SK-N-SH (cell line): ENCODE measurements around the gene COL5A1. TPM values are rescaled to one million over a fixed set of nuclear protein-coding genes. Genes with fewer than 3 reads are reported as not detected.

Experiments used
- CTCF ChIA-PET: fragments of 300-600, 350-600 bp; formaldehyde crosslinking; extraction: SDS; loops from one replicate; lab custom pipeline; 2021; lab: Yijun Ruan, JAX
- POLR2A ChIA-PET: fragments of 350-600 bp; sonication (Branson Sonifier 250); formaldehyde crosslinking; extraction: SDS; loops from one replicate; lab custom pipeline; 2020; ENCODE audit warnings: antibody characterized with exemption, inconsistent platforms; lab: Yijun Ruan, JAX
- DNase-seq: peaks from one replicate; pipeline ENCODE4 v3.0.0; 2012
- H2AFZ ChIP-seq: fragments of 200-600 bp; sonication (generic); 2 replicates; pipeline ENCODE4 v1.8.1; 2016; ENCODE audit warnings: antibody characterized with exemption, mild to moderate bottlenecking, low read depth
- H3F3A ChIP-seq: fragments of 200-600 bp; sonication (generic); replicated peaks from 2 replicates; pipeline ENCODE3; 2016; ENCODE audit warnings: antibody characterized with exemption, mild to moderate bottlenecking; ENCODE audit not compliant: insufficient read depth
- H3K27ac ChIP-seq, 2 experiments: fragments of 200-500 bp in 1 of 2; fragments of 200-600 bp in 1 of 2; sonication (Bioruptor generic) in 1 of 2; sonication (generic), shearing (Covaris generic) in 1 of 2; 2 replicates each; pipeline versions ENCODE4 v1.5.1 to v1.6.1; 2014 to 2016; ENCODE audit warnings: low read depth in 2 of 2, inconsistent platforms in 1 of 2, low read length in 1 of 2, mild to moderate bottlenecking in 1 of 2, mixed read lengths in 1 of 2
- H3K27me3 ChIP-seq: fragments of 200-600 bp; sonication (generic), shearing (Covaris generic); 2 replicates; pipeline ENCODE4 v1.6.1; 2016; ENCODE audit warnings: mixed run types; ENCODE audit not compliant: insufficient read depth
- H3K36me3 ChIP-seq, 2 experiments: fragments of 200-500 bp in 1 of 2; fragments of 200-600 bp in 1 of 2; sonication (Bioruptor generic) in 1 of 2; sonication (generic) in 1 of 2; replicated peaks in 1 of 2; 2 replicates each; pipeline versions ENCODE3 to v1.5.1; 2014 to 2016; ENCODE audit warnings: low read length in 1 of 2, mild to moderate bottlenecking in 1 of 2; ENCODE audit not compliant: insufficient read depth in 2 of 2, control insufficient read depth in 1 of 2
- H3K4me1 ChIP-seq, 2 experiments: fragments of 200-500 bp in 1 of 2; fragments of 200-600 bp in 1 of 2; sonication (Bioruptor generic) in 1 of 2; sonication (generic), shearing (Covaris generic) in 1 of 2; 2 replicates each; pipeline versions ENCODE4 v1.5.1 to v1.6.1; 2014 to 2016; ENCODE audit warnings: low read depth in 1 of 2, low read length in 1 of 2, mixed run types in 1 of 2; ENCODE audit not compliant: insufficient read depth in 2 of 2, control insufficient read depth in 1 of 2
- H3K4me2 ChIP-seq: fragments of 200-600 bp; sonication (generic), shearing (Covaris generic); 2 replicates; pipeline ENCODE4 v1.6.1; 2017; ENCODE audit warnings: mixed run types
- H3K4me3 ChIP-seq, 2 experiments: fragments of 200-500 bp in 1 of 2; fragments of 200-600 bp in 1 of 2; sonication (Bioruptor generic) in 1 of 2; sonication (generic), shearing (Covaris generic) in 1 of 2; 2 replicates each; pipeline versions ENCODE4 v1.5.1 to v1.8.1; 2014 to 2016; ENCODE audit warnings: low read depth in 2 of 2, inconsistent platforms in 1 of 2, low read length in 1 of 2, mild to moderate bottlenecking in 1 of 2, mixed read lengths in 1 of 2, moderate library complexity in 1 of 2
- H3K79me2 ChIP-seq: fragments of 200-600 bp; sonication (generic); 2 replicates; pipeline ENCODE4 v1.8.1; 2017; ENCODE audit warnings: mild to moderate bottlenecking; ENCODE audit not compliant: insufficient read depth
- H3K9ac ChIP-seq: fragments of 200-600 bp; sonication (generic); 2 replicates; pipeline ENCODE4 v1.6.1; 2017; ENCODE audit warnings: mixed run types
- H3K9me2 ChIP-seq: fragments of 200-600 bp; sonication (generic); 2 replicates; pipeline ENCODE4 v1.6.1; 2017; ENCODE audit warnings: mixed run types
- H3K9me3 ChIP-seq: fragments of 200-600 bp; sonication (generic); 2 replicates; pipeline ENCODE4 v1.6.1; 2017; ENCODE audit warnings: mixed run types, mild to moderate bottlenecking, moderate library complexity
- H4K20me1 ChIP-seq: fragments of 200-600 bp; sonication (generic); 2 replicates; pipeline ENCODE4 v1.6.1; 2017; ENCODE audit warnings: mild to moderate bottlenecking, mixed run types; ENCODE audit not compliant: insufficient read depth
- FOSL2 ChIP-seq: IDR thresholded peaks from 2 replicates; pipeline ENCODE4 v1.4.0; 2012; ENCODE audit warnings: low read depth, mild to moderate bottlenecking, moderate library complexity, borderline replicate concordance
- GABPA ChIP-seq: IDR thresholded peaks from 2 replicates; pipeline ENCODE4 v1.4.0; 2012; ENCODE audit warnings: low read depth, mild to moderate bottlenecking
- JUND ChIP-seq: IDR thresholded peaks from 2 replicates; pipeline ENCODE4 v1.4.0; 2012
- MEF2A ChIP-seq: IDR thresholded peaks from 2 replicates; pipeline ENCODE4 v1.4.0; 2012; ENCODE audit warnings: low read depth, borderline replicate concordance
- PBX3 ChIP-seq: IDR thresholded peaks from 2 replicates; pipeline ENCODE4; 2012
- RAD21 ChIP-seq: IDR thresholded peaks from 2 replicates; pipeline ENCODE4 v1.6.1; 2012; ENCODE audit warnings: mild to moderate bottlenecking, low read length
- RFX5 ChIP-seq: IDR thresholded peaks from 2 replicates; pipeline ENCODE4 v1.6.1; 2012; ENCODE audit warnings: mild to moderate bottlenecking, improper control_type of control experiment, low read length
- SIN3A ChIP-seq: IDR thresholded peaks from 2 replicates; pipeline ENCODE4 v1.6.1; 2012; ENCODE audit warnings: low read depth, mild to moderate bottlenecking, low read length, moderate library complexity, borderline replicate concordance
- SMC3 ChIP-seq: IDR thresholded peaks from 2 replicates; pipeline ENCODE4 v1.6.1; 2012; ENCODE audit warnings: low read depth, low read length, improper control_type of control experiment
- YY1 ChIP-seq: IDR thresholded peaks from 2 replicates; pipeline ENCODE4 v1.4.0; 2012; ENCODE audit warnings: low read depth, mild to moderate bottlenecking
- WGBS: methylation state at CpG from one replicate; pipeline ENCODE4 v1.1.6; 2017; ENCODE audit warnings: low lambda C conversion rate; 5-methylcytosine and 5-hydroxymethylcytosine counted together
- polyA plus RNA-seq, 3 experiments: library from polyadenylated mRNA; depleted of rRNA; stranded (reverse); fragments of >200 nt; gene quantifications; 2 replicates each; pipeline ENCODE4 v1.2.3, GENCODE V29; 2012
- TF ChIP-seq, protein P1 (sequence below): IDR thresholded peaks from 2 replicates; pipeline ENCODE4 v1.6.1; 2012; ENCODE audit warnings: mild to moderate bottlenecking, low read depth, low read length, moderate library complexity
- TF ChIP-seq, protein P2 (sequence below): IDR thresholded peaks from 2 replicates; pipeline ENCODE4 v1.4.0; 2012; ENCODE audit warnings: low read depth, borderline replicate concordance
- TF ChIP-seq, protein P3 (sequence below): fragments of 150-350 bp; IDR thresholded peaks from 2 replicates; pipeline ENCODE4 v1.6.1; 2016; ENCODE audit warnings: mild to moderate bottlenecking, low read depth, low read length
- TF ChIP-seq, protein P4 (sequence below): fragments of 150-350 bp; IDR thresholded peaks from 2 replicates; pipeline ENCODE4 v1.6.1; 2017; ENCODE audit warnings: antibody characterized with exemption, low read length, low read depth, borderline replicate concordance

The COL5A1 gene
- polyA plus RNA-seq, 1 of the 3 experiments (the other 2 are of a cell fraction), result 73.8 TPM

DNA sequence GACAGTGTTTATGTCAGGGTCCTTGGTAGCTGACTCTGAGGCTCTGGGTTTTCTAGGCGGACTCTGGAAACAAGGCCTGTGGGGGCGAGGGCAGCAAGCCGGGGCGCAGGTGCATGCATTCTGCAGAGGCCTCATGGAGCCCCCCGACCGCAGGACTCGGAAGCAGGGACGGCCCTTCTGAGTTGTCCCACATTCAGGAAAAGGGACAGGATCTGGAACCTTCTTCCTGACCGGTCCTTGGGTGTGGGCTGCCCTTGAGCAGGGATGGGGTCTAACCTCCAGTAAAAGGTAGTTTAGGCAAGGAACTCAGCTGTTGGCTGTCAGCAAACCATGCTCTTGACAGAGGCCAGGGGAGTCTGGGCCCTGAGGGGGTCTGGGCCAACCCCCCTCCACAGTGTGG, 7.4 kb upstream of the COL5A1 start (continued):
- TF ChIP-seq, protein P1, sequence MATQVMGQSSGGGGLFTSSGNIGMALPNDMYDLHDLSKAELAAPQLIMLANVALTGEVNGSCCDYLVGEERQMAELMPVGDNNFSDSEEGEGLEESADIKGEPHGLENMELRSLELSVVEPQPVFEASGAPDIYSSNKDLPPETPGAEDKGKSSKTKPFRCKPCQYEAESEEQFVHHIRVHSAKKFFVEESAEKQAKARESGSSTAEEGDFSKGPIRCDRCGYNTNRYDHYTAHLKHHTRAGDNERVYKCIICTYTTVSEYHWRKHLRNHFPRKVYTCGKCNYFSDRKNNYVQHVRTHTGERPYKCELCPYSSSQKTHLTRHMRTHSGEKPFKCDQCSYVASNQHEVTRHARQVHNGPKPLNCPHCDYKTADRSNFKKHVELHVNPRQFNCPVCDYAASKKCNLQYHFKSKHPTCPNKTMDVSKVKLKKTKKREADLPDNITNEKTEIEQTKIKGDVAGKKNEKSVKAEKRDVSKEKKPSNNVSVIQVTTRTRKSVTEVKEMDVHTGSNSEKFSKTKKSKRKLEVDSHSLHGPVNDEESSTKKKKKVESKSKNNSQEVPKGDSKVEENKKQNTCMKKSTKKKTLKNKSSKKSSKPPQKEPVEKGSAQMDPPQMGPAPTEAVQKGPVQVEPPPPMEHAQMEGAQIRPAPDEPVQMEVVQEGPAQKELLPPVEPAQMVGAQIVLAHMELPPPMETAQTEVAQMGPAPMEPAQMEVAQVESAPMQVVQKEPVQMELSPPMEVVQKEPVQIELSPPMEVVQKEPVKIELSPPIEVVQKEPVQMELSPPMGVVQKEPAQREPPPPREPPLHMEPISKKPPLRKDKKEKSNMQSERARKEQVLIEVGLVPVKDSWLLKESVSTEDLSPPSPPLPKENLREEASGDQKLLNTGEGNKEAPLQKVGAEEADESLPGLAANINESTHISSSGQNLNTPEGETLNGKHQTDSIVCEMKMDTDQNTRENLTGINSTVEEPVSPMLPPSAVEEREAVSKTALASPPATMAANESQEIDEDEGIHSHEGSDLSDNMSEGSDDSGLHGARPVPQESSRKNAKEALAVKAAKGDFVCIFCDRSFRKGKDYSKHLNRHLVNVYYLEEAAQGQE, result no peak
- TF ChIP-seq SMC3 (no peak), GABPA (no peak), RFX5 (no peak)

DNA sequence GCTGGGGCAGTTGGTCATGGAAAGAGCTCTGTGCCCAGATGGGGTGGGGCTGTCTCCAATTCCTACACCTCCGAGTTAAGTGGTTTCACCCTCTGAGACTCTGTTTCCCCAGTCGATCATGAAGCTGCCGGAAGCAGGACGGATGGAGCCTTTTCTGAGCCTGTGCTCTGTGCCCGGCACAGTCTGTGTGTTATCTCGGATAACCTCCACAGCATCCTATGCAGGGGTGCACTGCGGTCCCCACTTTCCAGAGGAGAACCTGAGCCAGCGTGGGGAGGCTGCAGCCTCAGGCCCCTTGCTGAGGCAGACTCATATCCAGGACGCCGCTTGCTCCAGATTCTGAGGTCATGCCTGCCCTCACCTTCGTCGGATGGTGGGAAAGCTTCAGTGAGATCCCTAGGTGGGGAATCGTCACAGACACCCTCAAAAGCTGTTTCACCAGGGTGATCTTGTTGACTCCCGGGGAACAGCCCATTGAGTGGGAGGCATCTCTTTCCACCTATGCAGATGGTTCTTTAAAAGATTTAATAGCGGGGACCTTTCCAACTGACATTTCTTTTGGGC, 6.9 kb upstream of the COL5A1 start:
- Histone ChIP-seq H3K36me3 (no peaks in the 10 kb centered on the region), H3K4me3 (no peak overlapping the region), H3K79me2 (no peaks in the 10 kb centered on the region), H3K27me3 (no peaks in the 10 kb centered on the region), H3K9me2 (no peaks in the 10 kb centered on the region), H3K9me3 (no peaks in the 10 kb centered on the region), H3F3A (no peaks in the 10 kb centered on the region), H3K9ac (no peak overlapping the region), H3K27ac (no peak overlapping the region), H3K4me2 (no peak overlapping the region), H2AFZ (no peak overlapping the region), H4K20me1 (no peaks in the 10 kb centered on the region)
- ChIA-PET POLR2A (no interaction called here), CTCF (interaction anchor here (0.6 to 1.5 kb wide), 2 partner anchors 21 to 26 kb away, joined by 3 to 4 read pairs; no protein-coding TSS in a partner anchor)
- 88% methylated on average over 10 of the region's 15 CpGs for WGBS
- TF ChIP-seq, protein P2, sequence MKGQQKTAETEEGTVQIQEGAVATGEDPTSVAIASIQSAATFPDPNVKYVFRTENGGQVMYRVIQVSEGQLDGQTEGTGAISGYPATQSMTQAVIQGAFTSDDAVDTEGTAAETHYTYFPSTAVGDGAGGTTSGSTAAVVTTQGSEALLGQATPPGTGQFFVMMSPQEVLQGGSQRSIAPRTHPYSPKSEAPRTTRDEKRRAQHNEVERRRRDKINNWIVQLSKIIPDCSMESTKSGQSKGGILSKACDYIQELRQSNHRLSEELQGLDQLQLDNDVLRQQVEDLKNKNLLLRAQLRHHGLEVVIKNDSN, result no peak
- no peak for TF ChIP-seq YY1
- TF ChIP-seq, all 33 proteins: peak for 0
- no peak for DNase-seq
- no peaks in the 10 kb centered on the region; a peak in 1 of 4 replicates for H3K4me1 ChIP-seq

DNA sequence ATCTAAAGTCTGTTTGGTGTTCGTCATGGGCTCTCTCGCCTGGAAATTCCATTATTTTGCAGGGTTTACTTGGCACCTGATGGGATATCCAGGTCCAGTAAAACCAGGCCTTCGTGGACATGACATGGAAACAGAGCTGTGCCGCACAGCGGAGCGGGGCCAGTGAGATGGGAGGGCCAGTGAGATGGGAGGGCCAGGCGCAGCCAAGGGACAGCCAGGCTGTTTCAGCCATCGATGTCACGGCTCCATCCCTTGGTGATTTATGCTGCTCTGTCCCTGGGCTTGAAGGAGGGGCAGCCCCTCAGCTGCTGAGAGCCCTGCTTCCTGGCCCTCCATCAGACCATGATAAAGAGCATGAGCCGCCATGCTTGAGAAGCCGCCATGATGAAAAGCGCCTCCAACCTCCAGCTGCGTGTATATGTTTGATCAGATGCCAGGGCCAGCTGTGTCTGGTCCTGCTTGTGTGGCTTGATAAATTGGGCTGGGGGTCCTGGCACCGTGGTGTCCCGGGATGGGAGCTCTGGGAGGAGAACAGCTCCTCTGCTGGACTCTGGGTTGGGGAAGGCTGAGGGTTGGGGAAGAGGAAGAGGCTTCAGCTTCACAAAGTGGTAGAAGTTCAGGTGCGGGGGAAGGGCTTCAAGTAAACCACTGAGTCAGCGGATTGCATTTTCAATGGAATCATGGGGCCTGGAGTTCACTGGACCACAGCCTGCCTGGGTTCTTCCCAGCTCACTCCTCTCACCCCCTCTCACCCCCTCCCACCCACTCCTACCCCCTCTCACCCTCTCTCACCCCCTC, 6.1 kb upstream of the COL5A1 start:
- Histone ChIP-seq H3F3A (no peaks in the 10 kb centered on the region), H3K36me3 (no peaks in the 10 kb centered on the region), H3K9ac (no peak overlapping the region), H2AFZ (no peak overlapping the region), H3K79me2 (no peaks in the 10 kb centered on the region), H3K4me1 (no peaks in the 10 kb centered on the region; a peak in 1 of 4 replicates), H3K9me2 (no peaks in the 10 kb centered on the region), H3K9me3 (no peaks in the 10 kb centered on the region), H3K4me2 (no peak overlapping the region), H3K4me3 (no peak overlapping the region), H3K27me3 (no peaks in the 10 kb centered on the region), H4K20me1 (no peaks in the 10 kb centered on the region), H3K27ac (no peak overlapping the region)
- POLR2A ChIA-PET, result no interaction called here
- CTCF ChIA-PET, result interaction anchor here (1.5 kb wide), 1 partner anchor 25 kb away, joined by 4 read pairs; no protein-coding TSS in a partner anchor
- no peak for DNase-seq
- WGBS, result 95% methylated on average over 13 of the region's 17 CpGs
- TF ChIP-seq, protein P3, sequence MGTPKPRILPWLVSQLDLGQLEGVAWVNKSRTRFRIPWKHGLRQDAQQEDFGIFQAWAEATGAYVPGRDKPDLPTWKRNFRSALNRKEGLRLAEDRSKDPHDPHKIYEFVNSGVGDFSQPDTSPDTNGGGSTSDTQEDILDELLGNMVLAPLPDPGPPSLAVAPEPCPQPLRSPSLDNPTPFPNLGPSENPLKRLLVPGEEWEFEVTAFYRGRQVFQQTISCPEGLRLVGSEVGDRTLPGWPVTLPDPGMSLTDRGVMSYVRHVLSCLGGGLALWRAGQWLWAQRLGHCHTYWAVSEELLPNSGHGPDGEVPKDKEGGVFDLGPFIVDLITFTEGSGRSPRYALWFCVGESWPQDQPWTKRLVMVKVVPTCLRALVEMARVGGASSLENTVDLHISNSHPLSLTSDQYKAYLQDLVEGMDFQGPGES, result no peak
- no peak for TF ChIP-seq PBX3
- no peak for TF ChIP-seq MEF2A
- no peak for TF ChIP-seq FOSL2
- TF ChIP-seq RAD21, result no peak
- TF ChIP-seq, protein P4, sequence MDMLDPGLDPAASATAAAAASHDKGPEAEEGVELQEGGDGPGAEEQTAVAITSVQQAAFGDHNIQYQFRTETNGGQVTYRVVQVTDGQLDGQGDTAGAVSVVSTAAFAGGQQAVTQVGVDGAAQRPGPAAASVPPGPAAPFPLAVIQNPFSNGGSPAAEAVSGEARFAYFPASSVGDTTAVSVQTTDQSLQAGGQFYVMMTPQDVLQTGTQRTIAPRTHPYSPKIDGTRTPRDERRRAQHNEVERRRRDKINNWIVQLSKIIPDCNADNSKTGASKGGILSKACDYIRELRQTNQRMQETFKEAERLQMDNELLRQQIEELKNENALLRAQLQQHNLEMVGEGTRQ, result no peak
- no peak for TF ChIP-seq SIN3A
- TF ChIP-seq JUND, result no peak
